Psoas muscle (tissue), 8 donors: ENCODE results near the gene AVL9. TPM values are rescaled to one million over a fixed set of nuclear protein-coding genes. Genes with fewer than 3 reads are reported as not detected.
"Not testable (repeated sequence)": the region's sequence is repeated elsewhere in the genome, so short reads cannot be mapped to it uniquely, and the experiment has no call there.

Experiments
- ATAC-seq, 4 donors: fragments of 200-7000 bp; cut with Tn5 transposase; one replicate each; pipeline ENCODE4 v1.9.1; 2020; ENCODE audit warnings: moderate library complexity in 3 of 4, mild to moderate bottlenecking in 2 of 4
- DNase-seq, 2 donors: peaks; one replicate each; pipeline ENCODE4 v3.0.0-alpha.2; 2020
- H3K27ac ChIP-seq: fragments of 200-600 bp; one replicate; pipeline ENCODE4 v1.8.0; 2022
- H3K27me3 ChIP-seq, 3 donors: fragments of 200-600 bp in 1 of 3; one replicate each; pipeline versions ENCODE4 v1.6.1 to v1.8.0; 2013 to 2022; ENCODE audit warnings: low read length in 2 of 3, mild to moderate bottlenecking in 2 of 3, moderate library complexity in 1 of 3; ENCODE audit not compliant: insufficient read depth in 3 of 3
- H3K36me3 ChIP-seq, 2 donors: fragments of 200-600 bp in 1 of 2; one replicate each; pipeline versions ENCODE4 v1.6.1 to v1.8.0; 2013 to 2022; ENCODE audit warnings: low read depth in 1 of 2, mild to moderate bottlenecking in 1 of 2, moderate library complexity in 1 of 2; ENCODE audit not compliant: insufficient read depth in 1 of 2
- H3K4me1 ChIP-seq: fragments of 200-600 bp; one replicate; pipeline ENCODE4 v1.8.0; 2022
- H3K4me3 ChIP-seq: fragments of 200-600 bp; one replicate; pipeline ENCODE4 v1.8.0; 2022; ENCODE audit warnings: mild to moderate bottlenecking
- H3K9me3 ChIP-seq: fragments of 200-600 bp; one replicate; pipeline ENCODE4 v1.8.0; 2022
- WGBS, 3 donors: extraction: QIAGEN DNeasy Blood & Tissue Kit; methylation state at CpG; one replicate each; pipeline versions ENCODE4 v1.1.6 to v1.1.7; 2013; 5-methylcytosine and 5-hydroxymethylcytosine counted together
- intact Hi-C, 2 donors: fragments of 100-400 bp; cut with DNase I; formaldehyde crosslinking; loops; one replicate each; pipeline versions ENCODE4 v1.11.0 to v1.14.2; 2022
- polyA plus RNA-seq, 3 donors: library from polyadenylated mRNA; stranded (reverse); fragments of 200-250 nt; gene quantifications; one replicate each; pipeline ENCODE4 v1.2.3, GENCODE V29; 2013
- total RNA-seq, 4 donors: library from RNA; stranded (reverse); fragmentation: NEBNext Ultra II Directional in 2 of 4; extraction: Animal tissue kit (Norgen Biotek cat#: 25700) in 2 of 4; gene quantifications; one replicate each; pipeline versions ENCODE4 v1.2.1 to v1.2.4, GENCODE V29; 2021 to 2023
- TF ChIP-seq, protein P1 (sequence below): fragments of 200-600 bp; IDR thresholded peaks from one replicate; pipeline ENCODE4 v1.8.0; 2022; ENCODE audit warnings: antibody characterized with exemption
- donor health status: healthy with polysubstance abuse.
- donor health status: DM: no; HTN: no; CAD: no; lungs with moderate emphysema.
- donor health status: Bipolar disorder and iron deficiency.
- donor health status: healthy.
- donor health status: DM: yes; HTN: yes; CAD: no.
- donor health status: DM: no; HTN: no; CAD: no.
- donor health status: DM: no; HTN: no; CAD: no.
- donor health status: DM: yes; HTN: yes; CAD: no.

The AVL9 gene
- total and polyA plus RNA-seq, 7 donors = 8.1 to 25.2 (median 18.9) TPM

DNA sequence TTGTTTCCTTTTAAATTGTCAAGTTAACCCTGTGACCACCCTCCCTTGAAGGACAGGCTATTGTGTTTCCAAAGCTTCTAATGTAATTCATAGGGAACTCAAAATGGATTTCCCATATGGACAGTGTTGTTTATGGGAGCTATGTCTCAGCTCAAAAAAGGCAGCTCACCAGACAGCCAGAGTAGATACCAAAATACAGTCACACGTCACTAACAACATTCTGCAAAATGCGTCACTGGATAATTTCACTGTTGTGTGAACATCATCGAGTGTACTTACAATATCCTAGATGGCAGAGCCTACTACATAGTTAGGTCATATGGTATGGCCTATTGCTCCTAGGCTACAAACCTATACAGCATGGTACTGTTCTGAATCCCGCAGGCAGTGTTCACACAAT is 97.4 kb downstream of the AVL9 start:
- H3K27me3 ChIP-seq = no peaks in the 10 kb centered on the region
- no peak overlapping the region for H3K27ac ChIP-seq
- no peak for ATAC-seq
- H3K36me3 ChIP-seq = peaks cover 0 to 47% of the 10 kb centered on the region in 2 donors
- intact Hi-C loops = no loop called here
- no peaks in the 10 kb centered on the region for H3K9me3 ChIP-seq
- peaks cover under 1% of the 10 kb centered on the region for H3K4me1 ChIP-seq
- H3K4me3 ChIP-seq = no peak overlapping the region
- WGBS, 3 donors = 92 to 94% (median 92%) methylated on average over 4 of the region's 4 CpGs
- TF ChIP-seq, protein P1, sequence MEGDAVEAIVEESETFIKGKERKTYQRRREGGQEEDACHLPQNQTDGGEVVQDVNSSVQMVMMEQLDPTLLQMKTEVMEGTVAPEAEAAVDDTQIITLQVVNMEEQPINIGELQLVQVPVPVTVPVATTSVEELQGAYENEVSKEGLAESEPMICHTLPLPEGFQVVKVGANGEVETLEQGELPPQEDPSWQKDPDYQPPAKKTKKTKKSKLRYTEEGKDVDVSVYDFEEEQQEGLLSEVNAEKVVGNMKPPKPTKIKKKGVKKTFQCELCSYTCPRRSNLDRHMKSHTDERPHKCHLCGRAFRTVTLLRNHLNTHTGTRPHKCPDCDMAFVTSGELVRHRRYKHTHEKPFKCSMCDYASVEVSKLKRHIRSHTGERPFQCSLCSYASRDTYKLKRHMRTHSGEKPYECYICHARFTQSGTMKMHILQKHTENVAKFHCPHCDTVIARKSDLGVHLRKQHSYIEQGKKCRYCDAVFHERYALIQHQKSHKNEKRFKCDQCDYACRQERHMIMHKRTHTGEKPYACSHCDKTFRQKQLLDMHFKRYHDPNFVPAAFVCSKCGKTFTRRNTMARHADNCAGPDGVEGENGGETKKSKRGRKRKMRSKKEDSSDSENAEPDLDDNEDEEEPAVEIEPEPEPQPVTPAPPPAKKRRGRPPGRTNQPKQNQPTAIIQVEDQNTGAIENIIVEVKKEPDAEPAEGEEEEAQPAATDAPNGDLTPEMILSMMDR = no peak
- DNase-seq = no peak

DNA sequence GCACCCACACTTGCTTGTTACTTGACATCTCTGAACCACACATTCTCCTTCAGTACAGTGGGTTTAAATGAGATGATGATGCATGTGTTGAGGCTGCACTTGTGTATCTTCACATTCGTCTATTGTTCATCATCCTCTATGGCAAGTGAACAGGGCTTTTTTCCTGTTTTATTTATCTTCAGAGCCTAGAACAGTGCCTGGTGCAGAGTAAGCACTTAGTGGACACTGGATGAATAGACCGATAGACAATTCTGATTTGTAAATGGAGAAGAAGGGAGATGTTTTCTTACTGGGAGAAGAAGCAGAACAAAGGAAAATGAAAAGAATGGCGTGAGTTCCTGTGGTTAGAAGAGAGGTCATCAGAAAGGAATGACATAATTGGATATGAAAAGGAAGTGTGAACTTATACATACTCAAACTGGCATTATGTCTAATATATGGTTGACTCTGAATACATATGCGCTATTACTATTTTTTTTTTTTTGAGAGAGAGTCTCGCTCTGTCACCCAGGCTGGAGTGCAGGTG is 99.7 kb downstream of the AVL9 start:
- 95 to 96% (median 96%) methylated on average over 5 of the region's 5 CpGs for WGBS, 3 donors
- ATAC-seq (no peak), DNase-seq (no peak)
- no peaks in the 10 kb centered on the region for H3K4me1 ChIP-seq
- TF ChIP-seq, protein P1 = no peak
- intact Hi-C loops = no loop called here
- no peak overlapping the region for H3K4me3 ChIP-seq
- H3K27ac ChIP-seq = no peak overlapping the region
- H3K27me3 ChIP-seq = no peaks in the 10 kb centered on the region
- peaks cover 0 to 30% of the 10 kb centered on the region in 2 donors for H3K36me3 ChIP-seq
- no peaks in the 10 kb centered on the region for H3K9me3 ChIP-seq

DNA sequence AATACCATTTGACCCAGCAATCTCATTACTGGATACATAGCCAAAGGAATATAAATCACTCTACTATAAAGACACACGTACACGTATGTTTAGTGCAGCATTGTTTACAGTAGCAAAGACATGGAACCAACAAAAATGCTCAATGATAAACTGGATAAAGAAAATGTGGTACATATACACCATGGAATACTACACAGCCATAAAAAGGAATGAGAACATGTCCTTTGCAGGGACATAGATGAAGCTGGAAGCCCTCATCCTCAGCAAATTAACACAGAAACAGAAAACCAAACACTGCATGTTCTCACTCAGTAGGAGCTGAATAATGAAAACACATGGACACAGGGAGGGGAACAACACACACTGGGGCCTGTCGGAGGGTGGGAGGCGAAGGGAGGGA is 105.9 kb downstream of the AVL9 start:
- ATAC-seq, DNase-seq, H3K27ac ChIP-seq, H3K4me3 ChIP-seq, H3K36me3 ChIP-seq, H3K9me3 ChIP-seq, H3K27me3 ChIP-seq, intact Hi-C loops, H3K4me1 ChIP-seq: not testable (repeated sequence)
- WGBS, 3 donors = 97 to 98% (median 98%) methylated on average over 4 of the region's 4 CpGs

DNA sequence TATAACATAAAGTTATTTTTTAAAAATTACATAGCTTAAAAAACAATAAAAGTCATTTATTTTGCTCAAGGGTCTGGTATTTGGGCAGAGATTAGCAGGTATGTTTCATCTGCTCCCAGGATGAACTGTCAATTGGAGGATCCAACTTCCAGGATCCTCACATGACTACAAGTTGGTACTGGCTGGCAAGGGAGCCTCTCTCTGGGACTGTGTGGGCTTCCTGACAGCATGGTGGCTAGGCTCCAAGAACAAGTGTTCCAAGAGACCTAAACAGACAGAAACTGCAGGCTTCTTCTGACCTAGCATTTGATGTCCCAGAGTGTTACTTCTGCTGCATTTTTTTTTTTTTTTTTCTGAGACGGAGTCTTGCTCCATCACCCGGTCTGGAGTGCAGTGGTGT is 107.2 kb downstream of the AVL9 start:
- no peak overlapping the region for H3K27ac ChIP-seq
- H3K4me3 ChIP-seq = no peak overlapping the region
- no peaks in the 10 kb centered on the region for H3K27me3 ChIP-seq
- no peaks in the 10 kb centered on the region for H3K9me3 ChIP-seq
- H3K36me3 ChIP-seq = no peaks in the 10 kb centered on the region
- H3K4me1 ChIP-seq = no peaks in the 10 kb centered on the region
- TF ChIP-seq, protein P1 = no peak
- ATAC-seq (no peak), DNase-seq (no peak)
- intact Hi-C loops = no loop called here
- WGBS, 3 donors = 79 to 98% (median 88%) methylated on average over 2 of the region's 2 CpGs

DNA sequence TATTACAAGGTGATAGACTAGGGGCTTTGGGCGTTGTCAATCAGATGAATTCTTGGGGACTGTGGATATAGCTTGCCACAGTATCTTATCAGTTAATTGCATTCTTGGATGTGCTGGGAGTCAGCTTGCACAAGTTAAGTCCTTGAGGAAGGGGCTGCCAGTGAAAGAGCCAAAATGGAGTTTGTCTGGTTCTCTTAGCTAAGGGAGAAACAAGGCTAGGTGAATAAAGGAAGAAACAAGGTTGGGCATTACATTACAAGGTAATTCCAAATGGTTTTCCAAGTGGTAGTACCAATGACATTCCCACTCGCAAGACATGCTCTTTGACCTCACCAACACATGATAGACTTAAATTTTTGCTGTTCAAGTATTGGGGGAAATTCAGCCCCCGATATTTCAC is 108.2 kb downstream of the AVL9 start:
- H3K4me3 ChIP-seq, H3K27ac ChIP-seq, H3K36me3 ChIP-seq, H3K27me3 ChIP-seq, DNase-seq, H3K4me1 ChIP-seq, intact Hi-C loops, H3K9me3 ChIP-seq, ATAC-seq: not testable (repeated sequence)
- 82 to 96% (median 96%) methylated on average over 3 of the region's 3 CpGs for WGBS, 3 donors

DNA sequence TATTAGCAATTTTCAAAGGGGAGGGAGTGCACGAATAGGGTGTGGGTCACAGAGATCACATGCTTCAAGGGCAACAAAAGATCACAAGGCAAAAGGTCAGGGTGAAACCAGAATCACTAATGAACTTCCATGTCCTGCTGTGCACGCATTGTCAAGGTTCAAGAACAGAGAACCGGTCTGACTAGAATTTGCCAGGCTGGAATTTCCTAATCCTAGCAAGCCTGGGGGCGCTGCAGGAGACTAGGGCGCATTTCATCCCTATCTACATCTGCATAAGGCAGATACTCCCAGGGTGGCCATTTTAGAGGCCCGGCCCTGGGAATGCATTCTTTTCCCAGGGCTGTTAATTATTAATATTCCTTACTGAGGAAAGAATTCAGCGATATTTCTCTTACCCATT is 108.8 kb downstream of the AVL9 start:
- H3K27me3 ChIP-seq, H3K4me1 ChIP-seq, H3K4me3 ChIP-seq, DNase-seq, ATAC-seq, H3K36me3 ChIP-seq, H3K27ac ChIP-seq, intact Hi-C loops, H3K9me3 ChIP-seq: not testable (repeated sequence)
- WGBS, 3 donors = 80 to 83% (median 81%) methylated on average over 7 of the region's 7 CpGs
